HCEC 1CT (cell line): ENCODE results near the gene GSTK1.
"Not testable (repeated sequence)": the region's sequence is repeated elsewhere in the genome, so short reads cannot be mapped to it uniquely, and the experiment has no call there.

Source experiments
- DNase-seq: peaks from one replicate; pipeline ENCODE4 v3.0.0-alpha.2; 2017

Gene GSTK1

GRCh38 chr7:143239813-143240212, 23.4 kb upstream of the GSTK1 start:
- peak; percentile 52 for DNase-seq

- peak; percentile 81 for DNase-seq
Measured at GRCh38 chr7:143240291-143241168, 22.7 kb upstream of the GSTK1 start.

GRCh38 chr7:143242306-143242705, 20.9 kb upstream of the GSTK1 start:
- no peak for DNase-seq

- no peak for DNase-seq
Measured at GRCh38 chr7:143243111-143243510, 20.1 kb upstream of the GSTK1 start.

GRCh38 chr7:143243614-143244013, 19.6 kb upstream of the GSTK1 start:
- no peak for DNase-seq

GRCh38 chr7:143244321-143244720, 18.9 kb upstream of the GSTK1 start:
- DNase-seq: no peak

- peak; percentile 73 for DNase-seq
Measured at GRCh38 chr7:143245123-143245522, 18.1 kb upstream of the GSTK1 start.

GRCh38 chr7:143247372-143247771, 15.9 kb upstream of the GSTK1 start:
- DNase-seq: no peak

- DNase-seq: no peak
Measured at GRCh38 chr7:143248761-143249354, 14.4 kb upstream of the GSTK1 start.

- DNase-seq: no peak
Measured at GRCh38 chr7:143250199-143250598, 13.0 kb upstream of the GSTK1 start.

GRCh38 chr7:143250822-143251221, 12.4 kb upstream of the GSTK1 start:
- DNase-seq: no peak

- DNase-seq: no peak
Measured at GRCh38 chr7:143252006-143252405, 11.2 kb upstream of the GSTK1 start.

GRCh38 chr7:143255564-143255963, 7.7 kb upstream of the GSTK1 start:
- DNase-seq: no peak

GRCh38 chr7:143256325-143256724, 6.9 kb upstream of the GSTK1 start:
- no peak for DNase-seq

- no peak for DNase-seq
Measured at GRCh38 chr7:143256932-143257331, 6.3 kb upstream of the GSTK1 start.

GRCh38 chr7:143257501-143257900, 5.7 kb upstream of the GSTK1 start:
- no peak for DNase-seq

GRCh38 chr7:143258831-143259230, 4.4 kb upstream of the GSTK1 start:
- DNase-seq: no peak

- no peak for DNase-seq
Measured at GRCh38 chr7:143259765-143260164, 3.5 kb upstream of the GSTK1 start.

GRCh38 chr7:143261901-143262300, 1.3 kb upstream of the GSTK1 start:
- no peak for DNase-seq

GRCh38 chr7:143264196-143264568, 941 bp downstream of the GSTK1 start:
- DNase-seq: not testable (repeated sequence)

- no peak for DNase-seq
Measured at GRCh38 chr7:143265017-143265693, 1.9 kb downstream of the GSTK1 start.

GRCh38 chr7:143269251-143269650, 6.0 kb downstream of the GSTK1 start:
- no peak for DNase-seq

- no peak for DNase-seq
Measured at GRCh38 chr7:143271240-143271639, 8.0 kb downstream of the GSTK1 start.

- DNase-seq: no peak
Measured at GRCh38 chr7:143272871-143273270, 9.6 kb downstream of the GSTK1 start.
